Stimulated activated CD8-positive, alpha-beta memory T cell treated with anti-CD3 and anti-CD28 coated beads, Interleukin-12 subunit alpha, Interleukin-12 subunit beta, amount 100 ng/mL, for 4 hours (primary cell): Measurements from ENCODE around the gene CEP83.
"Not testable (repeated sequence)": the region's sequence is repeated elsewhere in the genome, so short reads cannot be mapped to it uniquely, and the experiment has no call there.

ENCODE experiments used
- DNase-seq: peaks from one replicate; pipeline ENCODE4 v3.0.0-alpha.2; 2020; ENCODE audit warnings: low read depth

CEP83 gene

DNA sequence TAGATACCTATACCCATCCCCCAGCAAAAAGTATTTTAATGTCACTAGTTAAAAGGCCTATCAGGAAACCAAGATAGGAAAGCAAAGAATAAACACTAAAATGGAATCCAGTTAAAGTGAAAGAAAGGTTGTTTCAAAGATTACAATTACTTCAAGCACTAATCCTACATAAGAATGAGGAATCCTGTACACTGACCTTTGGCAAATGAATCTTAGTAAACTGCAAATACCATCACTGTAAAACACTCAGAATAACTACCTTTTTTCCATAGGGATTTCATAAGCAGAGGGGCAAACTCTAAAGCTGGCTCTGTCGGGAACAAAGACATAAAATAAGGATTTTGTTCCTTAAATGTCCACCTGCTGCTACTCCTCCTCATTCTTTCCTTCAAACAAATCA, 25.9 kb downstream of the CEP83 start:
- DNase-seq: no peak

DNA sequence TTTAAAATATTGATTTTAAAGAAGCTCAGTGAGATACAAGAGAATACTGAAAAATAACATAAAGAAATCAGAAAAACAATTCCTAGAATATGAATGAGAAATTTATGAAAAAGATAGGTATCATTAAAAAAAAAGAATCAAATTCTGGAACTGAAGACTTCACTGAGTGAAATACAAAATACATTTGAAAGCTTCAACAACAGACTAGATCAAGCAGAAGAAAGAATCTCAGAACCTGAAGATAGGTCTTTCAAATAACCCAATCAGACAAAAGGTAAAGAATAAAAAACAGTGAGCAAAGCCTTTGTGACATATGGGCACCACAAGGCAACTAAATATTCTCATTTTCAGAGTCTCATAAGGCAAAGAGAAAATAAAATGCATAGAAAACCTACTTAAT, 29.4 kb downstream of the CEP83 start:
- no peak for DNase-seq

DNA sequence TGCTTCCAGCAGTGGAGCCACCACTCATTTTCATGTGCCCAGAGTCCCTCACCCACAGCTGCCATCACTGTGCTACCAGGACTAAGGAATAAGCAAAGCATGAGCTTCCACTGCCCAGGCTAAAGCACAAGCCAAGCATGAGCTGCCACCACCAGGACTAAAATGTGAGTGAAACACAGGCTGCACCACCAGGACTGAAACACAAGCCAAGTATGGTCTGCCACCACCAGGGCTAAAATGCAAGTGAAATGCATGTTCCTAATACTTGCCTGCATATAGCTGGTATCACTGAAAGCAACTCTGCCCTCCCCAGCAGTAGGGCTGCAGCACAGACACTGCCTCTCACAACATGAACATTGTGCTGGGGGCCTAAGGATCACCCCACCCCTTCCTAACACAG, 30.0 kb downstream of the CEP83 start:
- DNase-seq: no peak

DNA sequence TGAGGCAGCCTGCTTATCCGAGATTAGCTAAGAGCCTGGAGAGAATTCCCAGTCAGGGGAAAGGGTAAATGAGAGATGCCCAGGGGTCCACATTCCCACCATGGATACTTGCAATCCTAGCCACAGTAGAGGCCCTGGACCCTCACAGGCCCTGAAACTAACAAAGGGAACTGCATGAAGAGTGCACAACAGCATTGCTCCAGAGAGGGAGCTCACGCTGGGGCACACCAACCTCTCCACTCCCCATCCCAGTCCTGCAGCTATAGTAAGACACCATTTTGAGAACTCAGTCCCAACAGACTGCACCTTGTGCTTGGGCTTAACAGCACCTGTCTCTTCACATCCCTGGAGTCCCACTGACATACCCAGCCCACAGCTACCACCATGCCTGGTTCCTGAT, 30.5 kb downstream of the CEP83 start:
- no peak for DNase-seq

DNA sequence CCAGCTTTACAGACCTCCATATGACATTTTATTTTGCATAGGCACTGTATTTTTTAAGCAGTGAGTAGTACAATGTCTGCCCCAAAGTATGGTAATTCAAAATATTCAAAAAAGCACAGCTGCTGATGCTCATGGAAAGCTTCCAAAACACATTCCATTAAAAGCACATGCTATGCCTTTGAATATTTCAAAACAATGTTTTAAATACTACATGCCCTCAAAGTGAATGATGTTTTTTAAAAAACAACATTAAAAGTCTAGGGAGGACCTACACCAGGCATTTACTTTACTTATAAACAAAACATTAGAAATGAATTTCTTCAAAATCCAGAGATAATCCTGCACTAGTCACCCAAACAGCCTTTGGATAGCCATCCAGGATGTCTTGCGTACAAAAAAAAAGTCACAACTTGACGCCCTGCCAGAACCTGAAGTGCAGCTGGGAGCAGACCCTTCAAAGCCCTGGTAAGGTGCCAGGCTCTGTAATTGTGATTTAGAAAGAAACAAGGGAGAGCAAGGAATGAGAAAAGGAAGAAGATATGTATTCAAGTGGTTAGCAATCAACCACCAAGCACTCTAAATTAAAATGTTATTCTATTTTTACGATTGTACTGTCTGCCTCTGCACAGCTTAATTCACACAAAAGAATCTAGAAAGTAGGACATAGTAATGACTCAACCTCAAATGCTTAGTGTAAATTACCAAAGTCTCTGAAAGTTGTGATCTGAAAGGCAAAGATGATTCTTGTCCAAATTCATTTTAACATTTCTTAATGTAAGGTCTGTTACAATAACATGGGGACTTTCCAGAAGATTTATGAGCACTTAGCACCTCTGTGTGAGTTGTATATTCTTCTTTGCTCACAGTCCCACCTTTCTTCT, 31.9 kb downstream of the CEP83 start:
- DNase-seq: no peak

DNA sequence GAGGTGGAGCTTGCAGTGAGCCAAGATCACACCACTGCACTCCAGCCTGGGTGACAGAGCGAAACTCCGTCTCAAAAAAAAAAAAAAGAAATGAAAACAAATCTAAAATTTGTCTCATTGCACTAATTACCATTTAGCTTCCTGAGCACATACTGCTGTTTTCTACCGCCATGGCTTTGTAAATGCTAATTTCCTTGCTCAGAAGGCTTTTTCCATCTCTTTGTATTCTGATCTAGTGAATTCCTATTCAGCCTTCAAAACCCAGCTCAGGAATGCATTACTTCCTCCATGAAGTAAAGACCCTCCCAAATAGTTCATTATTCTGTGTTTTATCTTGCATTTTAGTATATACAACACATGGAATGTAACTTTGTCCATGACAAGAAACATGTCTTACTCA, 33.6 kb downstream of the CEP83 start:
- DNase-seq: no peak

DNA sequence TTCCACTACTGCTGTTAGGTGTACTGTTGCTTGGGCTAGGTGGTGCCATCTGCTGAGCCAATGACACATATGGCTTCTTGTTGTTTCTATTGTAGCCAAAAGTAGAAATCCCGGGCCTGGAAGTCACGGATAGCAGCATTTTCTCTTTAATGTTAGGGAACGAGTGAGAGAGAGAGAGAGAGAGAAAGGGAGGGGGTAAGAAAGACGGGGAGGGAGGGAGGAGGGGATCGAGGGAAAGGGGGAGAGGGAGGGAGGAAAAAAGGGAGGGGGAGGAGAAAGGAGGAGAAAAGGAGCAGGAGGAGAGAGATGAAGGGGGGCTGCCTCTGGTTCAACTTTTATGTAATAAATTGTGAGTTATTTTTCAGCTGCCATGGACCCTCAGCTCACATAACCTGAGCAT, 34.8 kb downstream of the CEP83 start:
- DNase-seq: not testable (repeated sequence)

DNA sequence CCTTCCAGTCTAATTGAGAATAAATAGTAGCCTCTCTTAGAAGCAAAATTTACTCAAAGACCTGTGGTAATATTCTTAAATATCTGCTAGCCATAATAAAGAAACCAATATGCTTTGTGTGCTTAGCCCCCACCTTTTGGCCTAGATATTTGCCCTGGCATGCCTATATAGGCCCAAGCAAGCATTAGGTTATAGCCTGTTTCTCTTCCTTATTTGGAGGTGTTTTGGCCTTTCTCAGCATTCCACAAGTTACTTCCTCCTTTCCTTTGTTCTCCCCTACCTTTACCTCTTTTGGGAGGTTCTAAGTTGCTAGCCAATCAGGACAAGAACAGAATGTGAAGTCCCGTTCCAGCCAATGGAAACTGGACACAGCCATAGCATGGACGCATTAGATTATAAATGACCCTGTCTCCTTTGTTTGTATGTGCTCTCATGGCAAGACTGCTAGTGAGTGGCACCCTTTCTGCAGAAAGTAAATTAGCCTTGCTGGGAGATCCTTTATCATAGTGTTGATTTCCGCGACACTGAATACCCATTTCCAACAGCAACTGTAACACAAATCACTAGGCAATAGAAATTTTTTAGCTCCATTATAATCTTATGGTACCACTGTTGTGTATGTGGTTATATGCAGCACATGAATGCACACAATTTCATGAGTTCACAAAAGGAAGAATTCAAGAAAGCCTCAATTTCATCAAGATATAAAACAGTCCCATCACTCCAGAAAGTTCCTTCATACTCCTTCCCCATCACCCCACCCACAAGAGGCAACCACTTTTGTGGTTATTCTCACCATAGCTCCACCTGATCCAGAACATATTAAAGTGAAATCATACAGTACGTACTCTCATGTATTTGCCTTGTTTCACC, 37.6 kb downstream of the CEP83 start:
- no peak for DNase-seq

DNA sequence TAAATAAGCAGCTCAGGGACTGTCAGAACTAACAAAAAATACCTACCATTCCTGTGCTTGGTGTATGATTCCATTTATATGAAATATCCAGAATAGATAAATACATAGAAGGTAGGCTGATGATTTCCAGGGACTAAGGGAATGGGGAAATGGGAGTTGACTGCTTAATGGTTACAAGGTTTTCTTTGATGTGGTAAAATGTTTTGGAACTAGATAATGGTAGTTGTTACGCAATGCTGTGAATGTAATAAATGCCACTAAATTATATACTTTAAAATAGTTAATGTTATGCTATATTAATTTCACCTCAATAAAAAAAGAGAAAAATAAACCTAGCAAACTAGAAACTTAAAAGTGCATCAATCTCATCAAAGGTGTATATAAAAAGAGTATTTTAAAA, 41.1 kb downstream of the CEP83 start:
- no peak for DNase-seq

DNA sequence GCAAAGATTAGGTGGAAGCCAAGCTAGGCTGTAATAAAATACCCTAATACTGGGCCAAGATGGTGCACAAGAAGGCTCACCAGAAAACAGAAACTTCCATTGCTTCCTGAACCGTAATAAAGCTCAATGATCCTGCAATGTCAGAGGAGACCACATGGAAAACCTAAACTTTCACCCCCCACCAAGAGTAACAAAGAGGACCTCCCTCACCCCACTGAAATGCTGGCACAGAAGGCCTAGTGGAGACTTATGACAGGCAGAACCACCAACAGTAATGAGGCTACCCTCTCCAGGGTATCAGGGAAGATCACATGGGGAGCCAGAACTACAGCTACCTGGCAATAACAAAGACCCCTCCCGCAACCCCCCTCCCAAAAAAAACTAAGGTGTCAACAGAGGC, 43.1 kb downstream of the CEP83 start:
- DNase-seq: no peak

DNA sequence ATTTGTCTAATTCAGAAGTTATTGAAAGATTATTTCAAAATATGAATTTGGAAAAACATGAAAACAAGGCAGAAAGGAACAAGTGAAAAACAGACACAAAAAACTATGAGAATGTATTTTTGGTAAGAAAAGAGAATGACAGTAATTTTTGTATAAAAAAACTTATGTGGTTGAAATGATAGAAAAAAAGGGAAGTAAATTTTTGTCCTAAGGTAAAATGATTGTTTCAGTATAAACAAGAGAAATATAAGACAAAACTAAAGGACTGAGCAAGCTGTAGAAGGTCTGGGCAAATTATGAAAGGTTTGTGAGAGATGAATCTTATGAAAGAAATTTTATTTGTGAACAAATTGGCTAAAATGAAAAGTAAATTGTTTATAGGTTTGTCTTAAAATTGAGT, 44.6 kb downstream of the CEP83 start:
- DNase-seq: no peak

DNA sequence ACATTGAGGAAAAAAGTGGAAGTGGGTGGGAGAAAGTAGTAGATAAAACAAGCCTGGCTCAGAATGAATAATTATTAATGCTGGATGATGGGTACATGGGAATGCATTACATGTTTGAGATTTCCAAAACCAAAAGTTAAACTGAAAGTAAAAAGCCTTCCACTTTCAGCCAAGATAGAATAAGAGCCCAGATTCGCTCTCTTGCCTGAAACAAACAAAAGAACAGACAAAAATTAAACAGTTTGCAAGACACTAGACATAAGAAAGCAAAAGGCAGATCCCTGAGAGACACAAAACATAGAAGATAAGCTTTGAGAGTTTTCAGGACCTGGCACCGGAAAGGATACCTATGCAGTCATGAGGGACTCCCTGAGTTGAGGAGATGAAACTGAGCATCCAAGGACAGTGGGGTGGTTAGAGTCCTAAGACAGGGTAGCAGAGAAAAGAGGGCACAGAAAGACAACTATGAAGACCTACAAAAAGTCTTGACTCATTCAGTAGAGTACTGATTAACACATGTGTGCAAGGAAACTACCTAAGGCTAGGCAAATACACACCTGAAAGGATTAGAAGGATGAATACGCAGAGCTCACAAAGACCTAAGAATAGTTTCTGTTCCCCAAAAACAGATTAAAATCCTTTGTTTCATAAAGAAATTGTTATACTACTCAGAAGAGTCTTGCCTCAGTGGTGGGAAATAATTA, 54.1 kb downstream of the CEP83 start:
- DNase-seq: no peak

DNA sequence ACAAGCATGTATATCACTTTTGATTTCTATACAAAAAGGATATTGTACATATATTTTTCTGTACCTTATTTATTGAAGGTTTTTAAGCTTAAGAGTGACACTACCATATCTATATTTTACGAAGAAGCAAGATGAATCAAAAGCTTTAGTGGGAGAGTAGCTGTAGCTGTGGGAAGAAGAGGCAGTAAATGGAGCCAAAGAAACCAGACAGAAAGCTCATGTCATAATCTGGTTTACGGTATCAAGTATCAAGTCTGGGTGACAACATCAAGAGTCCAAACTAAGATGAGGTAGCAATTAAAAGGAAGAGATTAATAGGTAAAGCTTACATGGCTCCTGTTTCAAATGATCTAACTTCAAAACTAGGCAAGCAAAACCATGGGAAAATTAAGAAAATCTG, 54.8 kb downstream of the CEP83 start:
- DNase-seq: no peak

DNA sequence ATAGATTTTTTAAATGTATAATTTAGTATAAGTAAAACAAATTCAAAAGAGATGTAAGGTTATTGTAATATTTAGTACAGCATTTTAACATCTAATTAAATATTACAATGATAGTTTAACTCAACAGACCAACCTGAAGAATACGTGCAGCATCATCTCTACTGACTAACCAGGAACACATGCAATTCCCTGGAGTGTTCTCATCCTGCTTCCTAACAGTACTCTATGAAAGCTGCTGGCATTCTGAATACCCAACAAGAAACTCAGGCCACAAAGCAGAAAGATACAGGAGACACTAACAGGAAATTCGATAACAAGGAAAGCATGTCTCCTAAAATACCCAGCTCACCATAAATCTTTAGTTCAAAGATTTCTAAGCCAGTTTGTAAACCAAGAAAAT, 58.3 kb downstream of the CEP83 start:
- no peak for DNase-seq

DNA sequence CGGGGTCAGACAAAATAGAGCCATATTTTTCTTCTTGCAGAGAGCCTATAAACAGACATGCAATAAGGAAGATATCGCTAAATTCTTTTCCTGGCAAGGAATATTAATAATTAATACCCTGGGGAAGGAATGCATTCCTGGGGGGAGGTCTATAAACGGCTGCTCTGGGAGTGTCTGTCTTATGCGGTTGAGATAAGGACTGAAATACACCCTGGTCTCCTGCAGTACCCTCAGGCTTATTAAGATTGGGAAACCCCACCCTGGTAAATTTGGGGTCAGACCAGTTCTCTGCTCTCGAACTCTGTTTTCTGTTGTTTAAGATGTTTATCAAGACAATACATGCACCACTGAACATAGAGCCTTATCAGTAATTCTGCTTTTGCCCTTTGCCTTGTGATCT, 61.0 kb downstream of the CEP83 start:
- not testable (repeated sequence) for DNase-seq

DNA sequence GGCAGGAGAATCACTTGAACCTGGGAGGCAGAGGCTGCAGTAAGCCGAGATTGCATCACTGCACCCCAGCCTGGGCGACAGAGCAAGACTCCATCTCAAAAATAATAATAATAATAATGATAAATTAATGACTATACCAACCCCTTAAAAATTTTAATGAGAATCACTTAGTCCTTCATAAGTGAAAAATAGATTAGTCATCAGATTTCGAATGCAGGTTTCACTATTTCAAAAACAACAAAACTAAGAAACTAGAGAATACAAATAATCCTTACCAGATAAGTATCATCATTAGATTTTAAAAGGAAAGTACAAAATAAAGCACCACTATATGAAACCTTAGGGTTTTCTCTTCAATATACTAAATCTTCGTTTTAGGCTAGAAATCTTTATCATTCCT, 62.3 kb downstream of the CEP83 start:
- no peak for DNase-seq

DNA sequence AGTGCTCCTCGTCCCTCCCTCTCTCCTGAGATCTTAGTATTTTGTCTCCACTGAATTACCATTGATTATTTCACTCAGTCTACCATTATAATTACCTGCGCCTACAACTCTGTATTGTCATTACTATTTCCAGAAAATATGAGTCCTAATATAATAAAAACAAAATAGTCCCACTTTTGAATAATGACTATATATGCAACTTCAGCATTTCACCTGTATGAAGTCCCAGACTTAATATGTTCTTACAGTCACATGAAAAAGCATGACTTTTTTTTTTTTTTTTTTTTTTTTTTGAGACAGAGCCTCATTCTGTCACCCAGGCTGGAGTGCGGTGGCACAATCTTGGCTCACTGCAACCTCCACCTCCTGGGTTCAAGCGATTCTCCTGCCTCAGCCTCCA, 63.7 kb downstream of the CEP83 start:
- DNase-seq: not testable (repeated sequence)

DNA sequence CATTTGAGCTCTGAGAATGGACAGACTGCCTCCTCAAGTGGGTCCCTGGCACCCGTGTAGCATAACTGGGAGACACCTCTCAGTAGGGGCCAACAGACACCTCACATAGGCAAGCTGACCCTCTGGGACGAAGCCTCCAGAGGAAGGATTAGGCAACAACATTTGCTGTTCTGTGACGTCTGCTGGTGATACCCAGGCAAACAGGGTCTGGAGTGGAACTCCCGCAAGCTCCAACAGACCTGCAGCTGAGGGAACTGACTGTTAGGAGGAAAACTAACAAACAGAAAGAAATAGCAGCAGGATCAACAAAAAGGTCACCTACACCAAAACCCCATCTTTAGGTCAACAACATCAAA, 69.6 kb downstream of the CEP83 start:
- no peak for DNase-seq

DNA sequence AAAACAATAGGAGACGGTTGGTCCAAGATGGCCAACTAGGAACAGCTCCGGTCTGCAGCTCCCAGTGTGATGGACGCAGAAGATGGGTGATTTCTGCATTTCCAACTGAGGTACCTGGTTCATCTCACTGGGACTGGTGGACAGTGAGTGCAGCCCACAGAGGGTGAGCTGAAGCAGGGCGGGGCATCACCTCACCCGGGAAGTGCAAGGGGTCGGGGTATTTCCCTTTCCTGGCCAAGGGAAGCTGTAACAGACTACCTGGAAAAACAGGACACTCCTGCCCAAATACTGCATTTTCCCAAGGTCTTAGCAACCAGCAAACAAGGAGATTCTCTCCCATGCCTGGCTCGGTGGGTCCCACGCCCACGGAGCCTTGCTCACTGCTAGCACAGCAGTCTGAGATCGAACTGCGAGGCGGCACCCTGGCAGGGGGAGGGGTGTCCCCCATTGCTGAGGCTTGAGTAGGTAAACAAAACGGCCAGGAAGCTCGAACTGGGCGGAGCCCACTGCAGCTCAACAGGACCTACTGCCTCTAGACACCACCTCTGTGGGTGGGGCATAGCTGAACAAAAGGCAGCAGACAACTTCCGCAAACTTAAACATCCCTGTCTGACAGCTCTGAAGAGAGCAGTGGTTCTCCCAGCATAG, 70.1 kb downstream of the CEP83 start:
- not testable (repeated sequence) for DNase-seq

DNA sequence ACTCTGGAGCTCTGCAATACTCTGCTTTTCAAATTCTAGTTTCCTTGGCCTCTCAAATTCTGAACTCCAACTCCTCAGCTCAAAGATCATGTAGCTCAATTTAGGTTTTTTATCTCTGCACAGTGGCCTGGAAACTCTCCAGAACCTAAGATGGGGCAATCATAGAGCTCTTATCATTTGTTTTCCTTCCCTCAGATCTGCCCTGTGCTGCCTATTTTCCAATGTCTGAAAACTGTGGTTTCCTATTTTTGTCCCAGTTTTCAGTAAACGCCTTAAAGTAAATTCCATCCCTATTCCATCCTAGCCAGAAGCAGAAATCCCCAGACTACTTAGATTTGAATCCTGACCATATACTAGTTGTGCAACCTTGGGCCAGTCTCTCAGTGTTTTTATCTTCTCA, 73.2 kb downstream of the CEP83 start:
- DNase-seq: no peak

DNA sequence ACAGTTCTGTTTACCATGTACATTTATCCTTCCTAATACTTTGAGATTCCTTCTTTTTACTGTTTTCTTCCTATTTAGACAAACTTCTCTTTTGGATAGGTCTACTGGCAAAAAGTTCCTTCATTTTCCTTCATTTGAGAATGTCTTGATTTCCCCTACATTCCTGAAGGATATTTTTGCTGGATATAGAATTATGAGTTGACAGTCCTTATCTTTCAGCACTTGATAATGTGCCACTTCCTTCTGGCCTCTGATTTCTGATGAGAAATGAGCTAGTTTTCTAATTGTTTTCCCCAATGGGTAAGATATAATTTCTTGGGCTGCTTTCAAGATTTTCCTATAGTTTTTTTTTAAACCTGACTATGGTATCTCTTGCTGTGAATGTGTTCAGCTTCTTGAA, 75.6 kb downstream of the CEP83 start:
- no peak for DNase-seq

DNA sequence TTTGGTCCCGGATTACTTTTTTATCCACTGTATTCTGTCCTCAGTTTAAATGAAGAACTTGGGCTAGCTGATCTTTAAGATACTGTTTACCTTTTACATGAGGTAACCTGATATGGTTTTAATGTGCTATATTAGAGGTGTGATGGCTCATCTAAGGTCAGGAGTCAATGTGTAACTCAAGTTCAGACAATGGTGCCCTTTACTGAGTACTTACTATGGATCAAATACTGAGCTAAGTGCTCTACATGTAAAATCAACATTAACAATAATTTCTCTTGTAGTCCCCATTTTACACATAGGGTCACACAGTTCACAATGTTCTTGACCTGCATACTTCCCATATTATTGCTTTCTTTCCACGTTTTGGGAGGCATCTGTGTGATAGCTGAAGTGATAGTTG, 79.2 kb downstream of the CEP83 start:
- no peak for DNase-seq
